HTR-8/SVneo (cell line): ENCODE measurements around the gene INTS1.

Experiments
- DNase-seq: peaks from one replicate; pipeline ENCODE4 v3.0.0; 2011; ENCODE audit warnings: low spot score, mixed read lengths; ENCODE audit not compliant: insufficient read length
- FAIRE-seq: peaks from 2 replicates; lab custom pipeline; 2011; peaks lifted over from hg19 to GRCh38; lab: Jason Lieb, UNC

INTS1 gene

GRCh38 chr7:1422512-1423263 is 81.5 kb downstream of the INTS1 start:
- DNase-seq (no peak), FAIRE-seq (no peak)

- DNase-seq (no peak), FAIRE-seq (no peak)
Observed at GRCh38 chr7:1421946-1422345, 82.2 kb downstream of the INTS1 start.

- no peak for DNase-seq
- peak; percentile 72 for FAIRE-seq
Observed at GRCh38 chr7:1421020-1421790, 83.0 kb downstream of the INTS1 start.
